ENCODE data around the gene CNOT11.

CNOT11 gene

Small RNAs within 50 kb of the gene (small RNA-seq; reads per million reads assigned to genes)
- gene MIR5696 (0.35 reads per million), gene SNORD89 (26.6 reads per million, percentile 94 among the genes with 10 or more reads in this experiment)

Measured in skeletal muscle satellite cell (primary cell).